Cardiac septum (tissue), 1 donor: ENCODE data around the gene PDGFB. TPM values are rescaled to one million over a fixed set of nuclear protein-coding genes. Genes with fewer than 3 reads are reported as not detected.
"Not testable (repeated sequence)": the region's sequence is repeated elsewhere in the genome, so short reads cannot be mapped to it uniquely, and the experiment has no call there.

Experiments used
- DNase-seq: peaks from one replicate; pipeline ENCODE4 v3.0.0-alpha.2; 2020; ENCODE audit warnings: low spot score
- intact Hi-C: fragments of 100-400 bp; cut with DNase I; formaldehyde crosslinking; loops from one replicate; pipeline ENCODE4 v1.14.0; 2022
- total RNA-seq: library from RNA; stranded (reverse); fragmentation: NEBNext Ultra II Directional; extraction: Animal tissue kit (Norgen Biotek cat#: 25700); gene quantifications from one replicate; pipeline ENCODE4 v1.2.1, GENCODE V29; 2021
- donor health status: DM: no; HTN: no; CAD: no.

The PDGFB gene
- total RNA-seq, 1 donor from 2014 or later: 21.2 TPM

- intact Hi-C loops: not testable (repeated sequence)
- peak; percentile 6 for DNase-seq
Measured at GRCh38 chr22:39218432-39218831, 26.4 kb downstream of the PDGFB start.

GRCh38 chr22:39216143-39216490 is 28.7 kb downstream of the PDGFB start:
- no peak for DNase-seq
- intact Hi-C loops: no loop called here

GRCh38 chr22:39215426-39216142 is 29.2 kb downstream of the PDGFB start:
- intact Hi-C loops: no loop called here
- peak; percentile 35 for DNase-seq

GRCh38 chr22:39215070-39215396 is 29.7 kb downstream of the PDGFB start:
- DNase-seq: no peak
- intact Hi-C loops: no loop called here

- intact Hi-C loops: no loop called here
- DNase-seq: no peak
Measured at GRCh38 chr22:39214383-39215069, 30.3 kb downstream of the PDGFB start.

GRCh38 chr22:39214006-39214382 is 30.8 kb downstream of the PDGFB start:
- intact Hi-C loops: no loop called here
- no peak for DNase-seq

- intact Hi-C loops: no loop called here
- no peak for DNase-seq
Measured at GRCh38 chr22:39212721-39213376, 31.9 kb downstream of the PDGFB start.

GRCh38 chr22:39209756-39210155 is 35.0 kb downstream of the PDGFB start:
- intact Hi-C loops: no loop called here
- DNase-seq: no peak

GRCh38 chr22:39208013-39208680 is 36.6 kb downstream of the PDGFB start:
- intact Hi-C loops: no loop called here
- DNase-seq: no peak

- DNase-seq: no peak
Measured at GRCh38 chr22:39207141-39208012, 37.4 kb downstream of the PDGFB start.

GRCh38 chr22:39206491-39206890 is 38.3 kb downstream of the PDGFB start:
- intact Hi-C loops: no loop called here
- DNase-seq: no peak

More at GRCh38 chr22:39207141-39208012, 37.4 kb downstream of the PDGFB start:
- intact Hi-C loops: no loop called here

- DNase-seq: no peak
- intact Hi-C loops: no loop called here
Measured at GRCh38 chr22:39205344-39206021, 39.3 kb downstream of the PDGFB start.

GRCh38 chr22:39204216-39204615 is 40.6 kb downstream of the PDGFB start:
- DNase-seq: no peak
- intact Hi-C loops: no loop called here

GRCh38 chr22:39197578-39197977 is 47.2 kb downstream of the PDGFB start:
- DNase-seq: no peak
- intact Hi-C loops: no loop called here

GRCh38 chr22:39194098-39194497 is 50.7 kb downstream of the PDGFB start:
- intact Hi-C loops: no loop called here
- DNase-seq: no peak

- no peak for DNase-seq
- intact Hi-C loops: no loop called here
Measured at GRCh38 chr22:39188809-39189208, 56.0 kb downstream of the PDGFB start.

- intact Hi-C loops: no loop called here
Measured at GRCh38 chr22:39185601-39186012, 59.2 kb downstream of the PDGFB start.

GRCh38 chr22:39184586-39185577 is 59.9 kb downstream of the PDGFB start:
- peak; percentile 70 for DNase-seq
- intact Hi-C loops: no loop called here

More at GRCh38 chr22:39185601-39186012, 59.2 kb downstream of the PDGFB start:
- DNase-seq: peak; percentile 87
